Stimulated activated naive B cell treated with anti-CD40 and anti-IgM and Interleukin-4, amounts not matched to agents 10 μg/mL and 1 μg/mL and 100 μg/mL, for 72 hours (primary cell): ENCODE data around the gene SH3BP5L.
"Not testable (repeated sequence)": the region's sequence is repeated elsewhere in the genome, so short reads cannot be mapped to it uniquely, and the experiment has no call there.

Experiments used
- ATAC-seq, 2 donors: fragments of 150-1000 bp; cut with Tn5 transposase; replicated peaks; 2 replicates each; pipeline ENCODE4 v1.10.0; 2021; ENCODE audit warnings: moderate library complexity in 1 of 2
- DNase-seq: peaks from one replicate; pipeline ENCODE4 v3.0.0; 2021
- H3K27ac Mint-ChIP-seq: one replicate; pipeline ENCODE4 v1.8.0; 2022; ENCODE audit warnings: mild to moderate bottlenecking, mixed read lengths
- H3K27me3 Mint-ChIP-seq, 2 donors: one replicate each; pipeline ENCODE4 v1.8.0; 2022; ENCODE audit warnings: mixed read lengths in 2 of 2
- H3K36me3 Mint-ChIP-seq, 2 donors: one replicate each; pipeline ENCODE4 v1.8.0; 2022; ENCODE audit warnings: mixed read lengths in 2 of 2, mild to moderate bottlenecking in 1 of 2
- H3K4me1 Mint-ChIP-seq, 2 donors: one replicate each; pipeline ENCODE4 v1.8.0; 2022; ENCODE audit warnings: mixed read lengths in 2 of 2, mild to moderate bottlenecking in 1 of 2
- H3K4me3 Mint-ChIP-seq, 2 donors: one replicate each; pipeline ENCODE4 v1.8.0; 2022; ENCODE audit warnings: mild to moderate bottlenecking in 2 of 2, mixed read lengths in 2 of 2, moderate library complexity in 1 of 2
- H3K9me3 Mint-ChIP-seq, 2 donors: one replicate each; pipeline ENCODE4 v1.8.0; 2022; ENCODE audit warnings: mixed read lengths in 2 of 2, mild to moderate bottlenecking in 1 of 2

Gene SH3BP5L

DNA sequence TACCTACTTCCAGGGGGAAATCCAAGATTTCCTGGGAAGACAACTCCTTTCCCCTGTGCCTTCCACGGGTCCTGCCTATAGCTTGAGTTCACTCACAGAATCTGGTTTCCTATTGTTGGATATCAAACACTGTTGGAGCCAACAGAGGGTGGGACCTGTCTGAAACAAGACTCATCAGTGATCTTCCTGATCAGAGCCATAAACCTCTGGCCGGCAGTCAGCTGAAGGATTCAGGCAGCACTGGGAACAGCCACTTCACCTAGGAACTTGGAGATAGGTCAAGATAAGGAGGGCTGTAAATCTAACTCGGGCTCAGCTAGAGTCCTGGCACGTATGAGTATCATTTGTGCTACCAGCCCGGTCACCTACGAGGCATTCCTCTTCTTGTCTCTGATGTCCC is 23.3 kb downstream of the SH3BP5L start:
- DNase-seq (no peak), ATAC-seq (no peak)
- Mint-ChIP-seq H3K36me3 (peaks cover 8 to 19% of the 10 kb centered on the region in 2 donors), H3K27me3 (no peaks in the 10 kb centered on the region), H3K4me3 (no peak overlapping the region), H3K4me1 (peaks cover 37 to 46% of the 10 kb centered on the region in 2 donors), H3K9me3 (peaks cover 0 to 14% of the 10 kb centered on the region in 2 donors), H3K27ac (no peak overlapping the region)

DNA sequence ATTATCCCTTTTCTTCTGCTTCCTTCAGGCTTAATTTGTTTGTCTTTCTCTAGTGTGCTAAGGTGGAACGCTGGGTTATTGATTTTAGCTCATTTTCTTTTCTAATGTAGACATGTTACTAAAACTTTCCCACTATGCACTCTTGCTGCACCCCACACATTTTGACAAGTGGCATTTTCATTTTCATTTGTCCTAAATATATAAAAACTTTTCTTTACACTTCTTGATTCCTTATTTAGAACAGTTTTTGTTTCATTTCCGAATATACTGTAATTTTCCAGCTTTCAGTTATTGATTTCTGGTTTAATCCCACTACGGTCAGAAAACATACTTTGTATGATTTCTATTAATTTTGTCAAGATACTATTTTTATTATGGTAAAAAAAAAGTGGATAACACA is 25.3 kb downstream of the SH3BP5L start:
- H3K36me3 Mint-ChIP-seq, result peaks cover 10 to 17% of the 10 kb centered on the region in 2 donors
- peaks cover 7 to 21% of the 10 kb centered on the region in 2 donors for H3K9me3 Mint-ChIP-seq
- H3K27ac Mint-ChIP-seq, result no peak overlapping the region
- no peaks in the 10 kb centered on the region for H3K27me3 Mint-ChIP-seq
- ATAC-seq (no peak), DNase-seq (no peak)
- H3K4me1 Mint-ChIP-seq, result peaks cover 21 to 30% of the 10 kb centered on the region in 2 donors
- H3K4me3 Mint-ChIP-seq, result peak overlapping the region in 1 of 2 donors; percentile 3

DNA sequence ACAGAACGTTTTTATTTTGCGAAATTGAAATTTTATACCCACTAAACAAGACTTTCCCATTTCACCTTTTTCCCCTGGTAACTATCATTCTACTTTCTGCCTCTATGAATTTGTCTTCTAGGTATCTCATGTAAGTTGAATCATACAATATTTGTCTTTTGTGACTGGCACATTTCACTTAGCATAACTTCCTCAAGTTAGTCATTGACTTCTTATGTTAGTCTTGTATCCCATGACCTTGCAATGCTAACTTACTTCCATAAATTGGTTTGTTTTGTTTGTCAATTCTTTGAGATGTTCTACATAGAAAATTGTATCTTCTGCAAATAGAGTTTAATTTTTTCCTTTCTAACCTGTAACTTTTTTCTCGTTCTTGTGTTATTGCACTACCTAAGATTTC is 26.9 kb downstream of the SH3BP5L start:
- peaks cover 15 to 23% of the 10 kb centered on the region in 2 donors for H3K9me3 Mint-ChIP-seq
- peaks cover 15 to 21% of the 10 kb centered on the region in 2 donors for H3K36me3 Mint-ChIP-seq
- H3K4me1 Mint-ChIP-seq, result peaks cover 14 to 24% of the 10 kb centered on the region in 2 donors
- no peak for DNase-seq
- no peaks in the 10 kb centered on the region for H3K27me3 Mint-ChIP-seq
- H3K27ac Mint-ChIP-seq, result no peak overlapping the region
- no peak for ATAC-seq
- H3K4me3 Mint-ChIP-seq, result no peak overlapping the region

DNA sequence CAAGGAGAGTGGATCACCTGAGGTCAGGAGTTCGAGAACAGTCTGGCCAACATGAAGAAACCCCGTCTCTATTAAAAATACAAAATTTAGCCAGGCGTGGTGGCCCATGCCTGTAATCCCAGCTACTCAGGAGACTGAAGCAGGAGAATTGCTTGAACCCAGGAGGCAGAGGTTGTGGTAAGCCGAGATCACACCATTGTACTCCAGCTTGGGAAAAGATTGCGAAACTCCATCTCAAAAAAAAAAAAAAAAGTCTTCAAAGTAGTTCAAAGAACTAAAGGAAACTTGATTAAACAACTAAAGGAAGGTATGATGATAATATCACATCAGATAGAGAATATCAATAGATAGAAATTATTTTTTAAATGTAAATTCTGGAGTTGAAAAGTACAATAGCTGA is 31.1 kb downstream of the SH3BP5L start:
- not testable (repeated sequence) for H3K4me3 Mint-ChIP-seq, H3K27me3 Mint-ChIP-seq, H3K27ac Mint-ChIP-seq, ATAC-seq, DNase-seq
- Mint-ChIP-seq H3K36me3 (peaks cover 13 to 17% of the 10 kb centered on the region in 2 donors), H3K9me3 (peaks cover 16 to 17% of the 10 kb centered on the region in 2 donors), H3K4me1 (peaks cover 21 to 47% of the 10 kb centered on the region in 2 donors)

DNA sequence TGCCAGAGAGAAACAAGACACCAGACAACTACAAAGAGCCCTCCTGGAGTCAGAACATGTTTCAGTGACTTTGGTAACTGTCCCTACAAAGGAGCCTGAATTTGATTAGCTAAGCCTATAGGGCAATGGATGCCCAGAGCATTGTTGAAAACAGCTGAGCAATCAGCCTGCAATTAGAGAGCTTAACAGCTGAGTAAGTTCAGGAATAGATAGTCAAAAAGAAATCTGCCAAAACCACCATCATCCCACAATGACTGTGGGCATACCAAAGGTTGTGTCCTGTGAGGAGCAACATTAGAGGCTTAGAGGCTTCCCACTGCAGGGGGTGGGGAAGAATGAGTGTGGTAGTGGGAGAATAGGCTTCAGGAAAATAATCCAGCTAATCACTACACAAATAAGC is 32.1 kb downstream of the SH3BP5L start:
- peak overlapping the region; percentile 18 to 44 for H3K4me3 Mint-ChIP-seq
- peaks cover 16% of the 10 kb centered on the region in 2 donors for H3K9me3 Mint-ChIP-seq
- DNase-seq (peak; percentile 33), ATAC-seq (peak; percentile 82 to 91)
- no peaks in the 10 kb centered on the region for H3K27me3 Mint-ChIP-seq
- H3K27ac Mint-ChIP-seq, result no peak overlapping the region
- peaks cover 21 to 47% of the 10 kb centered on the region in 2 donors for H3K4me1 Mint-ChIP-seq
- peaks cover 12 to 14% of the 10 kb centered on the region in 2 donors for H3K36me3 Mint-ChIP-seq

DNA sequence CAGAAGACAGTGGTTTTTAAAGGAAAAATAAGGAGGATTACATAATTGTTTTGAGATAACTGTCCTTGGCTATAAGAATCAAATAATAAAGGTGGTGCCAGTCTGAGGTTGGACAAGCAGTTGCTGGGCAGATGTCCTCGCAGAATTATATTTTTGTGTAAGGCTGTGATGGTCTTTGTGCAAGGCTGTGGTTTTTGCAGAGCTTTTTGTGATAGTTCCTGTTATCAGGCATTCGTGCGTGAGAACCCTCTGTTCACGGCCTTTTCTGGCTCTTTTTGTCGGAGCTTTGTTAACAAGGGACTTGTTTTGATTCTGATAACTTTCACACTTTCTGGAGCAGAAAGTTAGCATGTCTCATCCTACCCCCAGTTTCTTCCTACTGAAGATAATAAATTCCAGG is 33.4 kb downstream of the SH3BP5L start:
- Mint-ChIP-seq H3K9me3 (peaks cover 11 to 16% of the 10 kb centered on the region in 2 donors), H3K27me3 (no peaks in the 10 kb centered on the region), H3K36me3 (peaks cover 9 to 10% of the 10 kb centered on the region in 2 donors), H3K27ac (peak overlapping the region; percentile 80), H3K4me3 (no peak overlapping the region), H3K4me1 (peaks cover 21 to 49% of the 10 kb centered on the region in 2 donors)
- ATAC-seq (peak; percentile 69 to 86), DNase-seq (peak; percentile 28)

DNA sequence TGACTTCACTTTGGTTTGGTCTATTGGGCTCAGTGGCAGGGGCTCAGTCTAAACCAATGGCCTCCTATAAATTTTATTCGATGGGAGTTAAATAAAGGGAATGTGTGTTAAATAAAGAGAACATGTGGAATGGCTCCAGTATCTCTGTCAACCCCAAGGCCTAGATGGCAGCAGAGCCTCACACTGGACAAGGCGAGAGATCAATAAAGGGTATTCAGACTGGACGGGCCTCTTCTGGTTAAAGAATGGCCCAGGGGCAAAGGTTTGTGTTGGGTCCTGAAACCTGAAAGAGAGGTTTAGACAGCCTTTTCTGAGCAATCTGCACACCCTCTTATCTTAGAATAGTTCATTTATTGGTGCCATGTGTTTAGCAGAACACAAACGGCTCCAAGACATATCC is 34.7 kb downstream of the SH3BP5L start:
- DNase-seq (no peak), ATAC-seq (no peak)
- peaks cover 7 to 11% of the 10 kb centered on the region in 2 donors for H3K36me3 Mint-ChIP-seq
- H3K27ac Mint-ChIP-seq, result peak overlapping the region; percentile 25
- H3K4me3 Mint-ChIP-seq, result no peak overlapping the region
- peaks cover 8 to 14% of the 10 kb centered on the region in 2 donors for H3K9me3 Mint-ChIP-seq
- peaks cover 30 to 62% of the 10 kb centered on the region in 2 donors for H3K4me1 Mint-ChIP-seq
- H3K27me3 Mint-ChIP-seq, result no peaks in the 10 kb centered on the region

DNA sequence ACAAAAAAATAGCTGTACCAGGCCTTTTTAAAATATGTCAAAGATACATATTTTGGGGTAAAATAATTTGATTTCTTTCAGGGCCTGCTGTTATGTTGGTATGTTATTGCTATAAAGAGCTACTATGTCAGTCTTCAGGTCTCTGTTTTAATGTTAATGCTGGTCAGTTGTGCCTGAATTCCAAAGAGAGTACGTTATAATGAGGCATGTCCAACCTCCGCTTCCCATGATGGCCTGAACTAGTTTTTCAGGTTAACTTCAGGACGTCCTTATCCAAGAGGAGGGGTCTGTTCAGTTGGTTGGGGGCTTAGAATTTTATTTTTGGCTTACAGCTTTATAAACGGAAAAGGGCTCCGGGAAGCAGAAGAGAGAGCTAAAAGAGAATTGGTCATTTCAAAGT is 35.3 kb downstream of the SH3BP5L start:
- ATAC-seq (no peak), DNase-seq (no peak)
- H3K36me3 Mint-ChIP-seq, result peaks cover 7 to 9% of the 10 kb centered on the region in 2 donors
- H3K27me3 Mint-ChIP-seq, result no peaks in the 10 kb centered on the region
- H3K4me3 Mint-ChIP-seq, result no peak overlapping the region
- H3K27ac Mint-ChIP-seq, result no peak overlapping the region
- H3K4me1 Mint-ChIP-seq, result peaks cover 34 to 64% of the 10 kb centered on the region in 2 donors
- peaks cover 5 to 10% of the 10 kb centered on the region in 2 donors for H3K9me3 Mint-ChIP-seq

DNA sequence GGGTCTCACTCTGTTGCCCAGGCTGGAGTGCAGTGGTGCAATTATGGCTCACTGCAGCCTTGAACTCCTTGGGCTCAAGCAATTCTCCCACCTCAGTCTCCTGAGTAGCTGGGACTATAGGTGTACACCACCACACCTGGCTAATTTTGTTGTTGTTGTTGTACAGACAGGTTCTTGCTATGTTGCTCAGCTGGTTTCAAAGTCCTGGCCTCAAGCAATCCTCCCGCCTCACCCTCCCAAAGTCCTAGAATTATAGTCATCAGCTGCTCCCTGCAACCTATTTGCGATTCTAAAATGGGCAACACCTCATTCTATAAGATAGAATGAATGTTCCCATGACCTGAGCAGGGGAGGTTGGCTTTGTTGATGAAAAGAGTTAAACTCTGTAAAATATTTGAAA is 36.4 kb downstream of the SH3BP5L start:
- H3K36me3 Mint-ChIP-seq, ATAC-seq, H3K9me3 Mint-ChIP-seq, H3K27me3 Mint-ChIP-seq, DNase-seq, H3K4me3 Mint-ChIP-seq: not testable (repeated sequence)
- Mint-ChIP-seq H3K4me1 (peaks cover 35 to 66% of the 10 kb centered on the region in 2 donors), H3K27ac (peak overlapping the region; percentile 25)

DNA sequence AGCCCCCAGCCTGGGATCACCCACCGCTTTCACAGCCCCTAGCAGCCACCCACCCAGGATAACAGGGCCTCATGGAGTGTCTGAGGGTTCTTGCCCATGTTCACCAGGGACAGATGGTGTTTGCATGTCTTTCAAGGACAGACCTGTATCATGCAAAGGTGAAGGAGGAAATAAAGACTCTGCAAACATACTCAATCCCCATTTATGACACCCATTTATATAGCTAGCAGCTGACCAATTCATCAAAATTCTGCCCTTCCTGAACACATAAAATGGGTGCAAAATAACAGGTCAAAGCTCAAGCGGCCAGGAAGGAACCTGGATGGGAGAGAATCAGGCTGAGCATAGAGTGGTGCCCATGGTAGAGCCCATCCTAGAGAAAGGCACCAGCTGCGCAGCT is 37.4 kb downstream of the SH3BP5L start:
- Mint-ChIP-seq H3K4me3 (no peak overlapping the region), H3K27ac (no peak overlapping the region), H3K36me3 (peaks cover 0 to 2% of the 10 kb centered on the region in 2 donors), H3K27me3 (no peaks in the 10 kb centered on the region), H3K4me1 (peaks cover 32 to 66% of the 10 kb centered on the region in 2 donors), H3K9me3 (no peaks in the 10 kb centered on the region)
- DNase-seq (no peak), ATAC-seq (no peak)

DNA sequence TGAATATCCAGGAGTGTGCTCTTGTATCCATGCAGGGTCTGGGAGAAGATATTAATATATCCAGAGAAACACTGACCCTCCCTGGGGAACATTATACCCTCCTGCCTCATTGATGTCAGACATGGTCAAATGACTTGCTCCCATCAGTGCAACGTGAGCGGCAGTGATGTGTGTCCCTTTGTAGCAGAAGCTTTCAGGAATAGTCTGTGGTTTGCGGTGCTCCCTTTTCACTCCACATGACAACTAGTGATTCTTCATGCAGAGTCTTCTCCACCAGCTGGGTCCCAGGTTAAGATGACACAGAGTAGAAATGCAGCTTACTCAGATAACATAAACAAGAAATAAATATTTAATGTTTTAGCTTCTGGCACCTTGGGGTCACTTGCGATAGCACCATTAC is 38.3 kb downstream of the SH3BP5L start:
- peaks cover 0 to 2% of the 10 kb centered on the region in 2 donors for H3K36me3 Mint-ChIP-seq
- H3K27ac Mint-ChIP-seq, result no peak overlapping the region

DNA sequence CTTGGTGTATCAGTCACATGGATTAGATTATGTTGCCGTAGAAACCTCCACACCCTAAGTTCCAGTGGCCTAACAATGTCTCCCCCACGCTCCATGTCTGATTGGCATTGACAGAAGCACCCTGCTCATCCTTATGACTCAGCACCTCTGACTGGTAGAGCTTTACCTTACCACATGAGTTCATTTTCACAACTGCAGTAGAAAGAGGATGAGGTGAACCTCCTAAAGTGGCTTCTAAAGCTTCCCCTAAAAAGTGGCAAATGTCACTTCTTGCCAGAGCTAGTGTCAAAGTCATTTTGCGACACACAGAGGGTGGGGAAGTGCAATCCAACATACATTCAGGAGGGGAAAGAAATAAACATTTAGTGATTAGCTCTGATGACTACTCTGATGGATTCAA is 39.6 kb downstream of the SH3BP5L start:
- Mint-ChIP-seq H3K27ac (peak overlapping the region; percentile 48), H3K9me3 (peaks cover 3 to 5% of the 10 kb centered on the region in 2 donors), H3K27me3 (no peaks in the 10 kb centered on the region), H3K4me3 (peak overlapping the region in 1 of 2 donors; percentile 26), H3K36me3 (peaks cover 2 to 4% of the 10 kb centered on the region in 2 donors), H3K4me1 (peaks cover 28 to 61% of the 10 kb centered on the region in 2 donors)
- no peak for DNase-seq
- peak; percentile 93 to 95 for ATAC-seq

More for the DNA sequence above, 38.3 kb downstream of the SH3BP5L start:
- ATAC-seq (no peak), DNase-seq (no peak)
- Mint-ChIP-seq H3K4me1 (peaks cover 34 to 66% of the 10 kb centered on the region in 2 donors), H3K4me3 (no peak overlapping the region), H3K27me3 (no peaks in the 10 kb centered on the region), H3K9me3 (no peaks in the 10 kb centered on the region)

DNA sequence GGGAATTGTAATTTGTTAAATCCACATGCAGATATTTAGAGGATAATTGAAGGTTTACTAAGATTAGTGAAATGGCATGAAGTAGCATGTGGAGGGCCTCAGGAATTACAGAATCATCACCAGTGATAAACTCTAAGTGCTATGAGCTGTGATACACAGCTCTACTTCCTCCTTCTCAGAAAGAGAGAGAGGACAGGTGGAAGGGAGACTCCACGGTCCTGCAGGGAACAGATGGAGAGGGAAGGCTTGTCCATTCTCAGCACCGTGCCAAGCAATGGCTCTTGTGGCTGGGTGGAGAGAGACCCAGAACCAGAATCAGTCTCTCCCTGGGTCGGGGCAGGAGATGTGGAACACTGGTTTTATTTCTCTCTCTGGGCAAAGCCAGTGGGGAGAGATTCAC is 42.3 kb downstream of the SH3BP5L start:
- Mint-ChIP-seq H3K4me3 (no peak overlapping the region), H3K36me3 (peaks cover 4 to 12% of the 10 kb centered on the region in 2 donors)
- no peak for ATAC-seq

DNA sequence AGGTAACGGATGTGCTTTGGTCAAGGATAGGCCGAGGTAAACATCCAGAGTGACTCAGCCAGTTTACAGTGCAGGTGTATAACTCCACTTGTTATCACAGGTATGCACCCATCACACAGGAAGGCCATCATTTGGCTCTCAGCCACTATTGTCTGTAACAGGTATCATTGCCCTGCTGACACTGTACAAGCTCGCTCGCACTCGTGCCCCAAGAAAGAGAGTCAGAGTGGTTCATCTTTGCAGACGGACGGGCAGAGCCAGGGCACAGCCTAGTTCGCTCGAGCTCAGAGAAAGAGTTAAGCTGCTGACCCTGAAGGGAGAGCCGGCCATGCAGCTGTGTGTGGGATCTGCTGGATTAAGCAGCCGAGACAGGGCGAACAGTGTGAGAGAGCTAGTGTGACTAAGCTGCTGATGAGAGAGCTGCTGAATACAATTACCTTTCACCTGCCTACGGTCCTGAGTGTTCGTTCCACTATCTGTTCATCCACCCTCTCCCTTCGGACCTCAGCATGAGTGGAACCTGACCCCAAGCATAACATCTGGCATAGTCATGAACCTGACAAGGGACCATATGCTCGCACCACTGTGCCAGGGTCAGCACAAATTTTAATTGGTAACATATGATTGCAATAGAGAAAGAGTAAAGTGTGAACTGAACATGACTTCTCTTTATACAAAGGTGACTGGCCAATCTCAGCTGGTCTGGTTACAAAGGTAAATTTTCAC is 43.1 kb downstream of the SH3BP5L start:
- DNase-seq (no peak), ATAC-seq (no peak)
- peaks cover 4 to 17% of the 10 kb centered on the region in 2 donors for H3K36me3 Mint-ChIP-seq
- no peak overlapping the region for H3K4me3 Mint-ChIP-seq
- H3K9me3 Mint-ChIP-seq, result peaks cover 11 to 19% of the 10 kb centered on the region in 2 donors
- peaks cover 30 to 62% of the 10 kb centered on the region in 2 donors for H3K4me1 Mint-ChIP-seq
- H3K27ac Mint-ChIP-seq, result no peak overlapping the region
- H3K27me3 Mint-ChIP-seq, result no peaks in the 10 kb centered on the region

More for the DNA sequence above, 42.3 kb downstream of the SH3BP5L start:
- no peak for DNase-seq
- Mint-ChIP-seq H3K27me3 (no peaks in the 10 kb centered on the region), H3K9me3 (peaks cover 8 to 15% of the 10 kb centered on the region in 2 donors), H3K4me1 (peaks cover 30 to 62% of the 10 kb centered on the region in 2 donors), H3K27ac (peak overlapping the region; percentile 2)

DNA sequence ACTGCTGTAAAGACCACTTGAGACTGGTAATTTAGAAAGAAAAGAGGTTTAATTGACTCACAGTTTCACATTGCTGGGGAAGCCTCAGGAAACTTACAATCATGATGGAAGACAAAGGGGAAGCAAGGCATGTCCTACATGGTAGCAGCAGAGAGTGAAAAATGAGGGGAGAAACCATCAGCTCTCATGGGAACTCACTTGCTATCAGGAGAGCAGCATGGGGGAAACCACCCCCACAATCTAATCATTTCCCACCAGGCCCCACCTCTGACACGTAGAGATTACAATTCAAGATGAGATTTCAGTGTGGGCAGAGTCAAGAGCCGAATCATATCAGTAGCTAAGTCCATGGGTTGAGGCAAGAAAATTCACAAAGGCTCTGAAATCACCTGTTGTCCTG is 46.4 kb downstream of the SH3BP5L start:
- Mint-ChIP-seq H3K9me3 (peaks cover 21 to 34% of the 10 kb centered on the region in 2 donors), H3K4me1 (peaks cover 14 to 32% of the 10 kb centered on the region in 2 donors), H3K27ac (no peak overlapping the region), H3K27me3 (no peaks in the 10 kb centered on the region), H3K4me3 (no peak overlapping the region), H3K36me3 (peaks cover 11 to 30% of the 10 kb centered on the region in 2 donors)
- DNase-seq (peak; percentile 9), ATAC-seq (peak; percentile 50 to 78)
